22Rv1 (cell line): Measurements from ENCODE around the gene ZMYND10.

Experiments used
- ZFX ChIP-seq: fragments of 450-650 bp; IDR thresholded peaks from 2 replicates; pipeline ENCODE4 v1.6.1; 2017; ENCODE audit warnings: antibody characterized with exemption, borderline replicate concordance
- TF ChIP-seq, protein P1 (sequence below): fragments of 450-650 bp; IDR thresholded peaks from 2 replicates; pipeline ENCODE4 v1.5.1; 2017; ENCODE audit warnings: mild to moderate bottlenecking

DNA sequence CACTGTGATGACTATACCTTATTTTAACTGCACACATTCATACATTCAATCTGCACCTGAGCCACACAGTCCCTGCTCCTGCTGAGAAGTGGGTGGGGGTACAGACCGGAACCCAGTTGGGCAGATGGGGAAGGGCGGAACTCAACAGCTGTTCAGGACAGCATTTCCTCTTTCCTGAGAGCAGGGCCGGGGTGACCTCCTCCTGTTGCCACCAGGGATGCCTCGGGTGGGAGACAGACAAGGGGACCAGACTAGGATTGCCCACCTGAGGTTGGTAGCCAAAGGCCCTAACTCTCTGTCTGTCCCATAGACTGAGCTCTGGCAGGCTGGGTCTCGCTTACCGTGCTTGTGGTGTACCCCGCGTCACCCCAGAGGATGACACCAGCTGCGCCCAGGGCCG is 26.9 kb downstream of the ZMYND10 start:
- TF ChIP-seq, protein P1, sequence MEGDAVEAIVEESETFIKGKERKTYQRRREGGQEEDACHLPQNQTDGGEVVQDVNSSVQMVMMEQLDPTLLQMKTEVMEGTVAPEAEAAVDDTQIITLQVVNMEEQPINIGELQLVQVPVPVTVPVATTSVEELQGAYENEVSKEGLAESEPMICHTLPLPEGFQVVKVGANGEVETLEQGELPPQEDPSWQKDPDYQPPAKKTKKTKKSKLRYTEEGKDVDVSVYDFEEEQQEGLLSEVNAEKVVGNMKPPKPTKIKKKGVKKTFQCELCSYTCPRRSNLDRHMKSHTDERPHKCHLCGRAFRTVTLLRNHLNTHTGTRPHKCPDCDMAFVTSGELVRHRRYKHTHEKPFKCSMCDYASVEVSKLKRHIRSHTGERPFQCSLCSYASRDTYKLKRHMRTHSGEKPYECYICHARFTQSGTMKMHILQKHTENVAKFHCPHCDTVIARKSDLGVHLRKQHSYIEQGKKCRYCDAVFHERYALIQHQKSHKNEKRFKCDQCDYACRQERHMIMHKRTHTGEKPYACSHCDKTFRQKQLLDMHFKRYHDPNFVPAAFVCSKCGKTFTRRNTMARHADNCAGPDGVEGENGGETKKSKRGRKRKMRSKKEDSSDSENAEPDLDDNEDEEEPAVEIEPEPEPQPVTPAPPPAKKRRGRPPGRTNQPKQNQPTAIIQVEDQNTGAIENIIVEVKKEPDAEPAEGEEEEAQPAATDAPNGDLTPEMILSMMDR: no peak
- TF ChIP-seq ZFX: no peak
